HG03460 (cell line): ENCODE results near the gene CALN1.
"Not testable (repeated sequence)": the region's sequence is repeated elsewhere in the genome, so short reads cannot be mapped to it uniquely, and the experiment has no call there.

ENCODE experiments used
- ATAC-seq: cut with Tn5 transposase; IDR thresholded peaks from one replicate; pipeline ENCODE4 v1.9.1; 2021; ENCODE audit not compliant: unreplicated experiment

CALN1 gene

GRCh38 chr7:72409638-72410015, 2.5 kb downstream of the CALN1 start:
- ATAC-seq = no peak

- ATAC-seq = no peak
Measured at GRCh38 chr7:72408966-72409637, 3.0 kb downstream of the CALN1 start.

GRCh38 chr7:72406820-72407403, 5.2 kb downstream of the CALN1 start:
- no peak for ATAC-seq

- no peak for ATAC-seq
Measured at GRCh38 chr7:72405871-72406270, 6.3 kb downstream of the CALN1 start.

- no peak for ATAC-seq
Measured at GRCh38 chr7:72405418-72405817, 6.7 kb downstream of the CALN1 start.

- no peak for ATAC-seq
Measured at GRCh38 chr7:72404743-72405142, 7.4 kb downstream of the CALN1 start.

- no peak for ATAC-seq
Measured at GRCh38 chr7:72403458-72404076, 8.6 kb downstream of the CALN1 start.

- no peak for ATAC-seq
Measured at GRCh38 chr7:72394016-72394415, 18.1 kb downstream of the CALN1 start.

GRCh38 chr7:72391821-72392377, 20.2 kb downstream of the CALN1 start:
- no peak for ATAC-seq

- ATAC-seq = no peak
Measured at GRCh38 chr7:72386118-72386517, 26.0 kb downstream of the CALN1 start.

- no peak for ATAC-seq
Measured at GRCh38 chr7:72362246-72362645, 49.9 kb downstream of the CALN1 start.

GRCh38 chr7:72345208-72345727, 66.9 kb downstream of the CALN1 start:
- ATAC-seq = no peak

GRCh38 chr7:72343991-72344390, 68.1 kb downstream of the CALN1 start:
- no peak for ATAC-seq

- not testable (repeated sequence) for ATAC-seq
Measured at GRCh38 chr7:72343354-72343753, 68.8 kb downstream of the CALN1 start.

GRCh38 chr7:72337390-72338167, 74.6 kb downstream of the CALN1 start:
- ATAC-seq = no peak

GRCh38 chr7:72336632-72337389, 75.3 kb downstream of the CALN1 start:
- ATAC-seq = no peak

- ATAC-seq = no peak
Measured at GRCh38 chr7:72336382-72336631, 75.8 kb downstream of the CALN1 start.

- no peak for ATAC-seq
Measured at GRCh38 chr7:72335561-72336381, 76.4 kb downstream of the CALN1 start.

- ATAC-seq = no peak
Measured at GRCh38 chr7:72334698-72335097, 77.4 kb downstream of the CALN1 start.

- ATAC-seq = no peak
Measured at GRCh38 chr7:72334066-72334465, 78.1 kb downstream of the CALN1 start.
